Endothelial cell (in vitro differentiated cells): ENCODE measurements around the gene ITPKA. TPM values are rescaled to one million over a fixed set of nuclear protein-coding genes. Genes with fewer than 3 reads are reported as not detected.

ENCODE experiments used
- DNase-seq: peaks from one replicate; pipeline ENCODE4 v3.0.0; 2021; ENCODE audit warnings: low spot score
- H3K27ac Mint-ChIP-seq: one replicate; pipeline ENCODE4 v1.8.0; 2021; ENCODE audit warnings: mixed read lengths, inconsistent platforms; ENCODE audit not compliant: unreplicated experiment
- H3K27me3 Mint-ChIP-seq: one replicate; pipeline ENCODE4 v1.8.0; 2021; ENCODE audit warnings: mild to moderate bottlenecking, moderate library complexity, mixed read lengths, inconsistent platforms; ENCODE audit not compliant: unreplicated experiment
- H3K36me3 Mint-ChIP-seq: one replicate; pipeline ENCODE4 v1.8.0; 2021; ENCODE audit warnings: mild to moderate bottlenecking, low read depth, mixed read lengths, inconsistent platforms; ENCODE audit not compliant: unreplicated experiment
- H3K4me1 Mint-ChIP-seq: one replicate; pipeline ENCODE4 v1.8.0; 2021; ENCODE audit warnings: mild to moderate bottlenecking, mixed read lengths, inconsistent platforms; ENCODE audit not compliant: unreplicated experiment
- H3K4me3 Mint-ChIP-seq: one replicate; pipeline ENCODE4 v1.8.0; 2021; ENCODE audit warnings: mild to moderate bottlenecking, mixed read lengths, inconsistent platforms; ENCODE audit not compliant: unreplicated experiment
- H3K9me3 Mint-ChIP-seq: one replicate; pipeline ENCODE4 v1.8.0; 2021; ENCODE audit warnings: mixed read lengths, inconsistent platforms; ENCODE audit not compliant: unreplicated experiment
- total RNA-seq: library from RNA; stranded (reverse); fragmentation: NEBNext Ultra II Directional; extraction: Animal tissue kit (Norgen Biotek cat#: 25700); gene quantifications from one replicate; pipeline ENCODE4 v1.2.1, GENCODE V29; 2021; ENCODE audit not compliant: unreplicated experiment
- TF ChIP-seq, protein P1 (sequence below): fragments of 200-600 bp; sonication (generic); IDR thresholded peaks from one replicate; pipeline ENCODE4 v1.5.0; 2021; ENCODE audit warnings: antibody characterized with exemption; ENCODE audit not compliant: unreplicated experiment

Gene ITPKA
- total RNA-seq, 1 donor from 2014 or later, result 4.2 TPM

GRCh38 chr15:41512512-41512939, 18.9 kb downstream of the ITPKA start:
- H3K27me3 Mint-ChIP-seq, result peaks cover 20% of the 10 kb centered on the region
- TF ChIP-seq, protein P1, sequence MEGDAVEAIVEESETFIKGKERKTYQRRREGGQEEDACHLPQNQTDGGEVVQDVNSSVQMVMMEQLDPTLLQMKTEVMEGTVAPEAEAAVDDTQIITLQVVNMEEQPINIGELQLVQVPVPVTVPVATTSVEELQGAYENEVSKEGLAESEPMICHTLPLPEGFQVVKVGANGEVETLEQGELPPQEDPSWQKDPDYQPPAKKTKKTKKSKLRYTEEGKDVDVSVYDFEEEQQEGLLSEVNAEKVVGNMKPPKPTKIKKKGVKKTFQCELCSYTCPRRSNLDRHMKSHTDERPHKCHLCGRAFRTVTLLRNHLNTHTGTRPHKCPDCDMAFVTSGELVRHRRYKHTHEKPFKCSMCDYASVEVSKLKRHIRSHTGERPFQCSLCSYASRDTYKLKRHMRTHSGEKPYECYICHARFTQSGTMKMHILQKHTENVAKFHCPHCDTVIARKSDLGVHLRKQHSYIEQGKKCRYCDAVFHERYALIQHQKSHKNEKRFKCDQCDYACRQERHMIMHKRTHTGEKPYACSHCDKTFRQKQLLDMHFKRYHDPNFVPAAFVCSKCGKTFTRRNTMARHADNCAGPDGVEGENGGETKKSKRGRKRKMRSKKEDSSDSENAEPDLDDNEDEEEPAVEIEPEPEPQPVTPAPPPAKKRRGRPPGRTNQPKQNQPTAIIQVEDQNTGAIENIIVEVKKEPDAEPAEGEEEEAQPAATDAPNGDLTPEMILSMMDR, result no peak
- H3K9me3 Mint-ChIP-seq, result no peaks in the 10 kb centered on the region
- H3K36me3 Mint-ChIP-seq, result peaks cover 15% of the 10 kb centered on the region
- H3K4me1 Mint-ChIP-seq, result peaks cover 5% of the 10 kb centered on the region
- DNase-seq, result no peak
- H3K27ac Mint-ChIP-seq, result no peak overlapping the region
- peak overlapping the region; percentile 74 for H3K4me3 Mint-ChIP-seq

- Mint-ChIP-seq H3K9me3 (no peaks in the 10 kb centered on the region), H3K36me3 (peaks cover 17% of the 10 kb centered on the region), H3K4me3 (peak overlapping the region; percentile 81), H3K27ac (no peak overlapping the region), H3K27me3 (peaks cover 20% of the 10 kb centered on the region), H3K4me1 (peaks cover 5% of the 10 kb centered on the region)
- TF ChIP-seq, protein P1, result no peak
- DNase-seq, result peak; percentile 26
Measured at GRCh38 chr15:41512940-41513505, 19.3 kb downstream of the ITPKA start.

GRCh38 chr15:41513506-41514227, 20.0 kb downstream of the ITPKA start, which contains the start of gene LTK:
Gene LTK (minus strand): TSS chr15:41513827. CDS start chr15:41513709, 118 bp downstream.
- Mint-ChIP-seq H3K27ac (no peak within 1 kb of the TSS), H3K4me3 (peak within 1 kb of the TSS; percentile 81), H3K4me1 (peaks cover 5% of the 10 kb centered on the region), H3K27me3 (peaks cover 22% of the 10 kb centered on the region), H3K36me3 (peaks cover 19% of the 10 kb centered on the region), H3K9me3 (no peaks in the 10 kb centered on the region)
- TF ChIP-seq, protein P1, result no peak
- no peak for DNase-seq

GRCh38 chr15:41517895-41518449, 24.3 kb downstream of the ITPKA start:
- Mint-ChIP-seq H3K4me1 (no peaks in the 10 kb centered on the region), H3K36me3 (peaks cover 36% of the 10 kb centered on the region), H3K9me3 (no peaks in the 10 kb centered on the region), H3K27ac (no peak overlapping the region), H3K4me3 (no peak overlapping the region), H3K27me3 (peaks cover 10% of the 10 kb centered on the region)
- TF ChIP-seq, protein P1, result no peak
- no peak for DNase-seq

DNA sequence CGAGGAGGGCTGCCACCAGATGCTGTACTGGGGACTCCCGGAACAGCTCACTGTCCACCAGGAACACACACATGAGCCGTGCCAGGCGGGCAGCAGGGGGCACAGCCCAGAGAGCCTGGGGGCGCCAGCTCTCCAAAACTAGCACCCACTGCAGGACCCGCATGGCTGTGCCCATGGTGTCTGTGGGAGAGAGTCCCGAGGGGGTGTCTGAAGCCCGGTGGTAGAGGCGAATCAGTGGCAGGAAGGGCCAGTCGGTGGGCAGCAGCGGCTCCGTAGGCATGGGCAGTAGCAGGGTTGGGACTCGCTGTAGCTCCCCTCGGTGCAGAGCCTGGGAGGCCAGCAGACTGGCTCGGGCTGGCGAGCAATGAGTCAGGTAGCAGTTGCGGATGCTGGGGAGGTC, 27.0 kb downstream of the ITPKA start:
- H3K27ac Mint-ChIP-seq, result peak overlapping the region; percentile 24
- H3K4me3 Mint-ChIP-seq, result no peak overlapping the region
- H3K4me1 Mint-ChIP-seq, result no peaks in the 10 kb centered on the region
- H3K27me3 Mint-ChIP-seq, result peaks cover 2% of the 10 kb centered on the region
- peaks cover 39% of the 10 kb centered on the region for H3K36me3 Mint-ChIP-seq
- no peak for DNase-seq
- H3K9me3 Mint-ChIP-seq, result no peaks in the 10 kb centered on the region
- TF ChIP-seq, protein P1, result no peak
